NCI-H510A treated with DMSO at 0.1 percent for 48 hours (cell line): ENCODE results near the gene TRPV5.
"Not testable (repeated sequence)": the region's sequence is repeated elsewhere in the genome, so short reads cannot be mapped to it uniquely, and the experiment has no call there.

Source experiments
- DNase-seq: peaks from one replicate; lab custom pipeline; 2025; lab: John Stamatoyannopoulos, UW

TRPV5 gene

GRCh38 chr7:142933624-142934023 is at the start of gene TRPV5:
TSS of gene TRPV5 (minus strand) at chr7:142933746. CDS start at chr7:142933459, 287 bp downstream.
- no peak for DNase-seq

- DNase-seq: not testable (repeated sequence)
These were observed 44.9 kb upstream of the TRPV5 start for GRCh38 chr7:142978402-142978801.

- no peak for DNase-seq
These were observed 41.1 kb upstream of the TRPV5 start for GRCh38 chr7:142974626-142975025.

GRCh38 chr7:142969183-142969582 is 35.6 kb upstream of the TRPV5 start:
- DNase-seq: no peak

GRCh38 chr7:142968229-142968628 is 34.7 kb upstream of the TRPV5 start:
- DNase-seq: no peak

GRCh38 chr7:142964502-142965246 is 31.1 kb upstream of the TRPV5 start:
- no peak for DNase-seq

- no peak for DNase-seq
These were observed 30.4 kb upstream of the TRPV5 start for GRCh38 chr7:142963993-142964392.

GRCh38 chr7:142962991-142963390 is 29.4 kb upstream of the TRPV5 start:
- DNase-seq: no peak

GRCh38 chr7:142961973-142962926 is 28.7 kb upstream of the TRPV5 start, which contains the start of gene KEL:
TSS of gene KEL (minus strand) at chr7:142962363. CDS start at chr7:142962206, 157 bp downstream.
- no peak for DNase-seq

- no peak for DNase-seq
These were observed 28.0 kb upstream of the TRPV5 start for GRCh38 chr7:142961595-142961972.

GRCh38 chr7:142960955-142961512 is 27.5 kb upstream of the TRPV5 start:
- DNase-seq: no peak

- no peak for DNase-seq
These were observed 25.7 kb upstream of the TRPV5 start for GRCh38 chr7:142959202-142959601.

- no peak for DNase-seq
These were observed 24.2 kb upstream of the TRPV5 start for GRCh38 chr7:142957723-142958122.

- DNase-seq: no peak
These were observed 23.5 kb upstream of the TRPV5 start for GRCh38 chr7:142956951-142957623.

GRCh38 chr7:142954680-142955268 is 21.2 kb upstream of the TRPV5 start:
- DNase-seq: no peak

GRCh38 chr7:142950235-142950634 is 16.7 kb upstream of the TRPV5 start:
- DNase-seq: no peak

- no peak for DNase-seq
These were observed 15.1 kb upstream of the TRPV5 start for GRCh38 chr7:142948603-142949002.

- DNase-seq: no peak
These were observed 11.5 kb upstream of the TRPV5 start for GRCh38 chr7:142945001-142945400.

- no peak for DNase-seq
These were observed 10.2 kb upstream of the TRPV5 start for GRCh38 chr7:142943706-142944268.

- DNase-seq: no peak
These were observed 9.2 kb upstream of the TRPV5 start for GRCh38 chr7:142942746-142943145.

GRCh38 chr7:142941541-142941940 is 8.0 kb upstream of the TRPV5 start:
- DNase-seq: no peak
